Left forelimb (tissue), 1 donor: Measurements from ENCODE around the gene NFX1.
A peak's percentile ranks its signal among the peaks of the same experiment; 100 is the strongest.

Experiments used
- DNase-seq: peaks from one replicate; pipeline ENCODE4 v3.0.0-alpha.2; 2018; ENCODE audit warnings: low spot score

NFX1 gene

GRCh38 chr9:33290247-33291030 lies at the start of gene NFX1:
Gene NFX1 (plus strand): TSS chr9:33290516. CDS start chr9:33290573, 57 bp downstream.
- DNase-seq, result peak; percentile 98

- no peak for DNase-seq
These were observed 49.0 kb upstream of the NFX1 start for GRCh38 chr9:33241298-33241697.

- no peak for DNase-seq
These were observed 47.6 kb upstream of the NFX1 start for GRCh38 chr9:33242609-33243134.

- peak; percentile 11 for DNase-seq
These were observed 46.1 kb upstream of the NFX1 start for GRCh38 chr9:33244137-33244784.

GRCh38 chr9:33245341-33245740 lies 45.0 kb upstream of the NFX1 start:
- no peak for DNase-seq

GRCh38 chr9:33246269-33246860 lies 44.0 kb upstream of the NFX1 start:
- peak; percentile 52 for DNase-seq

GRCh38 chr9:33248606-33249005 lies 41.7 kb upstream of the NFX1 start:
- peak; percentile 33 for DNase-seq

GRCh38 chr9:33249087-33249658 lies 41.1 kb upstream of the NFX1 start:
- DNase-seq, result peak; percentile 4

DNA sequence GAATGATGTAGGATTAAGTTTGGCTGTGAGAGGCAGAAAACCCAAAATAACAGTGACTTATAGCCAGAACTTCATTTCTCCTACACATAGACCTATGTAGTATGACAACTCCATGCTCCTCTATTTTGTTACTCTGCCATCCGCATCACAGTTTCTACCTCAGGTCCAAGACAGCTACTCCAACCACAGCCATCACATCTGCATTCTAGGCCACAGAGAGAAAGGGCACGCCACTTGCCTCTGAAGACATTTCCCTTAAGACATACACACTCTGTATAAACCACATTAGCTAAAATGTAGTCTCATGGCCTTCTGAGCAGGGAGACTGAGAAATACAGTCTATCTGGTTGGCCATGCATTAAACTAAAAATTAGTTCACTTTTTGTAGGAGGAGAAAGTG lies 40.3 kb upstream of the NFX1 start:
- DNase-seq, result peak; percentile 37

DNA sequence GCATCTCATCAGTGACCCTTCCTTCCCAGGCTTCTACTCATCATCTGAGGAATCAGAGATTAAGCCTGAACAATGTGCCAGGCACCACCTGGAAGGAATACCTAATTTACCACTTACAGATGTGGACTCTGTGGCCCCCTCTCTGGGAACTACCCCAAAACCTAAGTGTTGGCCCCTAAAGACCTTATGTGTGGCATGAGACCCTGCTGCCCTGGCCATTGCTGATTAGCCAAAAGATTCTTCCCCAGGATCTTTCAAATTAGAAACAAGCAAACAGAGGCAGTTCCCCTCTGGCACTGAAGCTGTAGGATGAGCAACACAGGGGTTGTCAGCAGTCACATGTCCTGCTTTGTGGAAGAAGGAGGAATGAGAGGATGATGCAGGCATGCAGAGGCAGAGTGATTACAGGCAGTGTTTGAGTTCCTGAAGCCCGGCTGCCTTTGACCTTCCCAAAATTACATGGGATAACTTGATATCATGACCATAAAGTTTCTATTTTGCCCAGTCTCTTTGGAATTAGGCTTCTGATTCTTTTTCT lies 39.8 kb upstream of the NFX1 start:
- peak; percentile 9 for DNase-seq

GRCh38 chr9:33254211-33254610 lies 36.1 kb upstream of the NFX1 start:
- DNase-seq, result peak; percentile 31

DNA sequence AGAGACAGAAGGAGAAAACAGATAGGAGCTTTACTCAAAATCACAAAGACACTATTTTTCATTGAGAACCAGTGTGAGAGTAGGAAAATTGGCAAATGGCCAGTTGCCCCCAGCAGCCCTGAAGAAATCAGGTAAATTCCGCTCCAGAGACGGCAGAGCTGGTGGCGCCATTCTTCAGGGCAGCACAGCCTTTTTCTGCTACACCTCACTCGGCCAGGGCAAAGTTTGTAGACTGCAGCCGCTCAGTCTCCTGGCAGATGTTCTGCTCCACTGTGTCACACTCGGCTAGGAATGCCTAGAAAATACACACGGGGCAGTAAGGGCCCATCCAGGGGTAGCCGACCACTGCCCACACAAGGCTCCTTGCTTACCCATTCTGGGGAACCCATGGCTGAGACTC lies 35.3 kb upstream of the NFX1 start:
- no peak for DNase-seq

GRCh38 chr9:33255471-33255870 lies 34.8 kb upstream of the NFX1 start:
- no peak for DNase-seq

DNA sequence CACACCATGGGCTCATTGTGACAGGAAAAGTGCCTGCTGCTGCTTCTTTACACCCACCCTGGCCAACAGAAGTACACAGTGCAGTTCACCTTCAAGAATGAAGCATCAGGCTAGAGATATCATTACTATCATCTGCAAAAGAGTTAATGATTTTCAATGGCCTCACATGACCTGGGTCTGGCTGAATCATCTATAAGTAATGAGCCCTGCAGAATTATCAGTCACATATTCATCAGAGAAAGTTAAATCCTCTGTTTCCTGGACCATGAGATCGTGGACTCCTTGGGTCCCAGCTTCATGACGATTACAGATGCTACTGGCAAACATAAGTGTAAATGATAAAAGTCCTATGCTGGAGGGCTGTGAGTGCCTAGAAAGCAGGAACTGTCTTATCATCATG lies 34.1 kb upstream of the NFX1 start:
- DNase-seq, result no peak

DNA sequence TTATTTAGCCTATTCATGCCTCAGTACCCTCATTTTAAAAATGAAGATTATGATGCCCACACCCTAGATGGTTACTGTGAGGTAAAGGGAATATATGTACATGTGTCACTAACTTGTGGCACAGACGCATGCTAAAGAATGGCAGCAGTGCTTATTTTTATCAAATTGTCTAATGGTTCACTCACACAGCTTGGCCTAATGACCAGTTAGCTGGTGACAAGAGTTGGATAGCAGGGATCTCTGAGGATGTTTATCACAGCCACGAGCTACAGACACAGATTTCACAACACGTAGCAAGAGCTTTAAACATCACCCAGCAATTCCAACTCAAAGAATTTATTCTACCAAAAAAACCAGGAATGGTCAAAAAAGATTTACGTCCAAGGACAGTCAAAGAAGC lies 33.0 kb upstream of the NFX1 start:
- no peak for DNase-seq

- DNase-seq, result no peak
These were observed 29.9 kb upstream of the NFX1 start for GRCh38 chr9:33260372-33260771.

- DNase-seq, result no peak
These were observed 26.9 kb upstream of the NFX1 start for GRCh38 chr9:33263131-33264002.

DNA sequence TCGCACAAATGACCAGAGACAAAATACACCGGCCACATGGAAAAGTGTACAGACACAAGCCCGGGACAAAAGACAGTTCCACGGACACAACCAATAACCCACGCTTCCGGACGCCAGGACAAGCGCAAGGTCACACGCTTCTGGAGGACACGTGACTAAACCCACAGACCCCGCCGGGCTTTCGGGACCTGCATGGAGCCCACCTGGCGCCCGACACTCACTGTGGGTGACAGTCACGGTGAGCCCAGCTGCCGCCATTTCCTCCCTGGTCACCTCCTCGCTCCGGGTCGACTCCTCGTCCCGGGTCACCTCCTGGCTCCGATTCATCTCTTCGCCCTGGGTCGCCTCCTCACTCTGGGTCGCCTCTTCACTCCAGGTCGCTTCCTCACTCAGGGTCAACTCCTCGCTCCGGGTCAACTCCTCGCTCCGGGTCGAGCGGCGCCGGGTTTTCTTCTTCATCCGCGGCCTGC lies 26.3 kb upstream of the NFX1 start:
- peak; percentile 75 for DNase-seq

DNA sequence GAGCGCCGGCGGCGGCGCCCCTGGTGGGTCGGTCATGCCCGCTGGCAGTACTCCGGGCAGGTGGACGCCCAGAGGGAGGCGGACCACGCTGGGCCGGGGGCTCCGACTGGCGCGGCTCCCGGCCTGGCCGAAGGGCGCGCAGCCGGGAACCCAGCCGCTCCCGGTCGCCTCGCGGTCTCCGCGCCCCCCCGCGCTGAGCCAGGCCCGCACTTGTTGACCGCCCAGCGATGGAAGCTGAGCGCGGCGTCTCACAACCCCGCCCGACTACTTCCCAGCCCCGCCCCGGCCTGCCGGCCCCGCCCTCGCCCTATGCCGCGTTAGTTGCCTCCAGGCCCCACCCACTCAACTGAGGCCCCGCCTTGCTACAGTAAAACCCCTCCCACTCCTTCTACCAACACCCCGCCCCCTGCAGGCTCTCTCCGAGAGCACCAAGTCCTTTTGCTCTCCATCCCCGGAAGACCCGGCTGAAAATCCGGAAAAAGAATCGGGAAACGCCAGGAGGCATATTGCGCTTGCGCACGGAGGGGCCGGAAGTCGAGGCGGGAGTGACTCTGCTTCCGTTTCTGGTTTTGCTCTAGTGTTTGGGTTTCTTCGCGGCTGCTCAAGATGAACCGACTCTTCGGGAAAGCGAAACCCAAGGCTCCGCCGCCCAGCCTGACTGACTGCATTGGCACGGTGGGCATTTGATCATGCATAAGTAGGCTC lies 25.7 kb upstream of the NFX1 start, which contains the start of the genes BAG1 and CHMP5:
Gene BAG1, minus strand, starts transcription at position 236 of the 705 bp plus-strand sequence.
Gene CHMP5, plus strand, starts transcription at position 577 of the 705 bp plus-strand sequence. Its CDS starts 30 bp downstream, at position 607.
- DNase-seq, result peak; percentile 100

GRCh38 chr9:33265211-33265865 lies 25.0 kb upstream of the NFX1 start:
- no peak for DNase-seq
